IPS-NIHi11 (cell line): ENCODE data around the gene TACC3.

Experiments used
- DNase-seq: peaks from one replicate; pipeline ENCODE4 v3.0.0; 2012; ENCODE audit warnings: mixed read lengths, low spot score

TACC3 gene

DNA sequence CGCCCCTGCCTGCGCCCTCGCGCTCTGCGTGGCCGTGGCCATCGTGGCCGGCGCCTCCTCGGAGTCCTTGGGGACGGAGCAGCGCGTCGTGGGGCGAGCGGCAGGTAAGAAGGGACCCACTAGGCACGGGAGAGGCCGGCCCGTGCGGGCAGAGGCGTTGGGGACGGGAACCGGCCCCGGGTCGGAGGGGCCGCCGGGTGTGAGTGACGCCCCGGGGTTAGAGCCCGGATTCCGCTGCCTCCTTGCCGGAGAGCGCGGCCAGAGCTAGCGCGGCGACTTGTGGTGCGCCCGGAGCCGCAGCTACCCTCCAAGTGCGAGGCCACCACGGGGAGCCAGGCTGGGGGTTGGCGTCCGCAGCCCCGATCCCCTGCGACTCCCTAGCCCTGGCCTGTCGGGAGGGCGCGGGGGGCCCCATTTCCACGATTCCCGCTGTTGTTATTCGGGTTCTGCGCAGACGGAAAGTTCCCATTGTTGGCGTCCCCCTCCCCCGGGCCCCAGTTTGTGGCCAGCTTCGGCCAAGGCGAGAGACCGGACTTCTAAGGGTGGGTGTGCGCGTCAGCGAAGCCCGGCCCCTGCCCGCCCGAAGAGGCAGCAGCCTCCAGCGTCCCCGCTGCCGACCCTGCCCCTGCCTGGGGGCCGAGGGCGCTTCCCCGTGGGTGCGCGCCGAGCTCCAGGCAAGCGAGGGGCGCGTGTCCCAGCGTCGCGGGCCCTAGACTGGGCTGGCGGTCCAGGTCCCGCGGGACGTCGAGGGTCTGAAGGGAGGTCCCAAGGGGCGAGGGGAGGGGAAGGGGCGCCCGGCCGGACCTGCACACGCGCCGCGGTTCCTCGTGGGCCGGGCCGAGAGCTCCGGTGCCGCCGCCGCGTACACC, 72.9 kb downstream of the TACC3 start:
- DNase-seq: peak; percentile 54
